Neural progenitor cell (in vitro differentiated cells): Measurements from ENCODE around the gene INO80. TPM values are rescaled to one million over a fixed set of nuclear protein-coding genes. Genes with fewer than 3 reads are reported as not detected.

Source experiments
- DNase-seq: peaks from one replicate; pipeline ENCODE4 v3.0.0-alpha.2; 2016; ENCODE audit warnings: low spot score
- H2AFZ ChIP-seq: fragments of 200-600 bp; sonication (generic); replicated peaks from 2 replicates; pipeline ENCODE4 v1.6.1; 2016; ENCODE audit warnings: antibody characterized with exemption
- H3F3A ChIP-seq: fragments of 200-600 bp; sonication (generic); 2 replicates; pipeline ENCODE4 v1.6.1; 2016; ENCODE audit warnings: antibody characterized with exemption, low read depth
- H3K27ac ChIP-seq: fragments of 200-600 bp; sonication (generic); 2 replicates; pipeline ENCODE4 v1.5.1; 2016; ENCODE audit warnings: mild to moderate bottlenecking
- H3K27me3 ChIP-seq: fragments of 200-600 bp; sonication (generic); 2 replicates; pipeline ENCODE4 v1.6.1; 2016; ENCODE audit warnings: mild to moderate bottlenecking, moderate library complexity
- H3K36me3 ChIP-seq: fragments of 200-600 bp; sonication (generic); 2 replicates; pipeline ENCODE4 v1.5.1; 2016
- H3K4me1 ChIP-seq: fragments of 200-600 bp; sonication (generic); 2 replicates; pipeline ENCODE4 v1.6.1; 2016; ENCODE audit warnings: mixed run types
- H3K4me2 ChIP-seq: fragments of 200-600 bp; sonication (generic); 2 replicates; pipeline ENCODE4 v1.6.1; 2016
- H3K4me3 ChIP-seq: fragments of 200-600 bp; sonication (generic); 2 replicates; pipeline ENCODE4 v1.5.1; 2016
- H3K79me2 ChIP-seq: fragments of 200-600 bp; sonication (generic); 2 replicates; pipeline ENCODE4 v1.6.1; 2016; ENCODE audit warnings: low read depth
- H3K9ac ChIP-seq: fragments of 200-600 bp; sonication (generic); 2 replicates; pipeline ENCODE4 v1.6.1; 2016
- H3K9me3 ChIP-seq: fragments of 200-600 bp; sonication (generic); 2 replicates; pipeline ENCODE4 v1.5.1; 2016; ENCODE audit warnings: low read depth
- H4K20me1 ChIP-seq: fragments of 200-600 bp; sonication (generic); 2 replicates; pipeline ENCODE4 v1.6.1; 2016; ENCODE audit warnings: low read depth
- H3K27ac Mint-ChIP-seq: 3 replicates; pipeline ENCODE4 v1.8.0; 2021; ENCODE audit warnings: mixed read lengths
- H3K27me3 Mint-ChIP-seq: 2 replicates; pipeline ENCODE4 v1.8.0; 2022; ENCODE audit warnings: low read depth, mild to moderate bottlenecking, inconsistent platforms, moderate library complexity, mixed read lengths; ENCODE audit not compliant: insufficient read depth
- H3K36me3 Mint-ChIP-seq: 3 replicates; pipeline ENCODE4 v1.8.0; 2021; ENCODE audit warnings: mixed read lengths
- H3K4me1 Mint-ChIP-seq: 3 replicates; pipeline ENCODE4 v1.8.0; 2021; ENCODE audit warnings: mixed read lengths
- H3K4me3 Mint-ChIP-seq: 3 replicates; pipeline ENCODE4 v1.8.0; 2021; ENCODE audit warnings: mild to moderate bottlenecking, moderate library complexity, mixed read lengths
- H3K9me3 Mint-ChIP-seq: 3 replicates; pipeline ENCODE4 v1.8.0; 2020; ENCODE audit warnings: mixed read lengths
- CTCF ChIP-seq: fragments of 200-600 bp; sonication (generic); IDR thresholded peaks from 2 replicates; pipeline ENCODE4 v1.5.1; 2017; ENCODE audit warnings: antibody characterized with exemption, mild to moderate bottlenecking
- EZH2 ChIP-seq: fragments of 200-600 bp; sonication (generic); IDR thresholded peaks from 2 replicates; pipeline ENCODE4 v1.6.1; 2017; ENCODE audit warnings: antibody characterized with exemption, mild to moderate bottlenecking, moderate library complexity
- EZH2phosphoT487 ChIP-seq: fragments of 200-600 bp; sonication (generic); IDR thresholded peaks from 2 replicates; pipeline ENCODE4 v1.6.1; 2017; ENCODE audit warnings: antibody characterized with exemption
- total RNA-seq: library from RNA; depleted of rRNA; stranded (reverse); fragments of >200 nt; gene quantifications from 2 replicates; pipeline ENCODE4 v1.2.3, GENCODE V29; 2015; ENCODE audit warnings: low replicate concordance

Gene INO80
- total RNA-seq, 1 donor from 2014 or later, result 25.4 TPM

DNA sequence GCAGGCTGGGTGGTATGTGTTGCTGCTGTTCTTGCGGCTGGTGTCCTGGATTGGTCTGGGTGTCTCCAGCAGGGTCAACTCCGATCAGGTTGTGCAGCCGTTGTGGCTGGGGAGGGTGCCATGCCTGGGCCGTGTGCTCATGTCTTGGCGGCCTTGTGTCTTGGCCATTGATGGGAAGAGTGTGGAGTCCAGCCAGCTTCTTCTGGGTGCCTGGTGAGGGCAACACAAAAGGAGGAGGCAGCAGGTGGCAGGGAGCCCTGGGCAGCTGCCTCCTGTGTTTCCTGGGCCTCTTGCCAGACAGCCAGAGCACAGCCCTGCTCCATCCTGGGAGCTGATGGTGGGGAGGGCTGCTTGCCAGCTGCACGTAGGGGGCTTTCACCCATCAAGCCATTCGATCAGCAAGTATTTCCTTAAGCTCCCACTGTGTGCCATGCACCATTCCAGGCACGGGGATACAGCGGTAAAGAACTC, 158.5 kb downstream of the INO80 start:
- no peaks in the 10 kb centered on the region for H4K20me1 ChIP-seq
- no peak for DNase-seq
- H3F3A ChIP-seq, result peaks cover 3% of the 10 kb centered on the region
- no peak overlapping the region for H2AFZ ChIP-seq
- Mint-ChIP-seq H3K9me3 (no peaks in the 10 kb centered on the region), H3K27me3 (peaks cover 12% of the 10 kb centered on the region), H3K4me1 (peaks cover 28% of the 10 kb centered on the region), H3K27ac (no peak overlapping the region), H3K36me3 (peaks cover 3% of the 10 kb centered on the region), H3K4me3 (no peak overlapping the region)
- H3K36me3 ChIP-seq, result no peaks in the 10 kb centered on the region
- no peak overlapping the region for H3K27ac ChIP-seq
- H3K4me3 ChIP-seq, result no peak overlapping the region
- no peaks in the 10 kb centered on the region for H3K79me2 ChIP-seq
- no peak overlapping the region for H3K4me2 ChIP-seq
- peaks cover 9% of the 10 kb centered on the region for H3K4me1 ChIP-seq
- peaks cover 8% of the 10 kb centered on the region for H3K27me3 ChIP-seq
- no peak overlapping the region for H3K9ac ChIP-seq
- H3K9me3 ChIP-seq, result no peaks in the 10 kb centered on the region
- TF ChIP-seq CTCF (no peak), EZH2 (no peak), EZH2phosphoT487 (no peak)

GRCh38 chr15:40957041-40957555, 159.0 kb downstream of the INO80 start:
- DNase-seq, result no peak
- Mint-ChIP-seq H3K27me3 (peaks cover 14% of the 10 kb centered on the region), H3K36me3 (peaks cover 3% of the 10 kb centered on the region), H3K27ac (no peak overlapping the region), H3K4me1 (peaks cover 28% of the 10 kb centered on the region), H3K4me3 (no peak overlapping the region), H3K9me3 (no peaks in the 10 kb centered on the region)
- no peak overlapping the region for H3K4me3 ChIP-seq
- H3F3A ChIP-seq, result peaks cover 8% of the 10 kb centered on the region
- TF ChIP-seq EZH2 (no peak), EZH2phosphoT487 (no peak), CTCF (no peak)
- H3K4me1 ChIP-seq, result peaks cover 13% of the 10 kb centered on the region
- H2AFZ ChIP-seq, result no peak overlapping the region
- H3K4me2 ChIP-seq, result no peak overlapping the region
- no peaks in the 10 kb centered on the region for H4K20me1 ChIP-seq
- peaks cover 12% of the 10 kb centered on the region for H3K27me3 ChIP-seq
- no peak overlapping the region for H3K9ac ChIP-seq
- H3K27ac ChIP-seq, result no peak overlapping the region
- H3K79me2 ChIP-seq, result no peaks in the 10 kb centered on the region
- H3K9me3 ChIP-seq, result no peaks in the 10 kb centered on the region
- H3K36me3 ChIP-seq, result no peaks in the 10 kb centered on the region

DNA sequence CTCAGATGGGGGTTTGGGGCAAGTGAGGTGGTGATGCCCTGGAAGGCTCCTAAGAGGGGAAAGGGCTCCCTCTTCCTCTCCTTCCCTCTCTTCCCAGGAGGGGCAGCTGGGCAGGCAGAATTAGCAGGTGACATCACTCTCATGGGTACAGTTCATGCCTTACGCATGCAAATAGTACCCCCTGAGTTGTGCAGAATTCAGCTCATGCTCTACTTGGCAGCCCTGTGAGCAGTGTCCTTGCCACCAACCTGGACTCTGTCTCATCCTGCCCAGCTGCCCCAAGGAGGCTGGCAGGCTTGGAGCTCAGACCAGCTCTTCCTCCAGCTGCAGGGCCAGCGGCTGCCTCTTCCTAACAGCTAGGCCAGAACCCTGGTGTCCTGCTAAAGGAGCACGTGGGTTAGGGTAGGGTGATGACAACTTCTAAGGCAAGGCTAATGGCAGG, 159.5 kb downstream of the INO80 start:
- Histone ChIP-seq H2AFZ (no peak overlapping the region), H3K27me3 (peaks cover 17% of the 10 kb centered on the region), H3K9me3 (no peaks in the 10 kb centered on the region), H3K79me2 (no peaks in the 10 kb centered on the region), H3K9ac (no peak overlapping the region), H3K4me2 (no peak overlapping the region), H3K4me1 (peaks cover 13% of the 10 kb centered on the region), H3K27ac (no peak overlapping the region), H3K4me3 (no peak overlapping the region), H3F3A (peaks cover 13% of the 10 kb centered on the region), H3K36me3 (no peaks in the 10 kb centered on the region), H4K20me1 (no peaks in the 10 kb centered on the region)
- DNase-seq, result no peak
- Mint-ChIP-seq H3K36me3 (peaks cover 3% of the 10 kb centered on the region), H3K27ac (no peak overlapping the region), H3K9me3 (no peaks in the 10 kb centered on the region), H3K4me3 (no peak overlapping the region), H3K27me3 (peaks cover 14% of the 10 kb centered on the region), H3K4me1 (peaks cover 28% of the 10 kb centered on the region)
- TF ChIP-seq CTCF (no peak), EZH2 (no peak), EZH2phosphoT487 (no peak)
